Measurements from ENCODE around the gene LRRC4C. TPM values are rescaled to one million over a fixed set of nuclear protein-coding genes. Genes with fewer than 3 reads are reported as not detected.
A peak's percentile ranks its signal among the peaks of the same experiment; 100 is the strongest.

Gene LRRC4C
- total RNA-seq, 1 donor from 2014 or later = not detected

DNA sequence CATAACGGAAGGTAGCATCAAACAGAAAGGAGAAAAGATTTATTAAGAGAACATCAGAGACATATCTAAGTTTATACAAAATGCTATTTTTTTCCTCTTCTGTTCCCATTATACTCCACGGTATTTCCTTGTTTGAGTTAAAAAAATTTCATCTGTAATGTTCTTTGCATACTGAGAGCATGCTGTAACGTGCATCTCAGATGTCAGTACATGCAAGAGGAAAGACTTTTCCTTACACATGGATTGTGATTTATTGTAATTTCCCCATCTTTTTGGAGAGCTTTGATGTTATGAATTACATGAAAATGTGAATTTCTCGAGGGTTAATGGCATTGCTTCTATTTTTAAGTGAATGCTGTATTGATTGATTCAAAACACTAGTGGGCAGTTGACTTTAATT lies 1164.0 kb downstream of the LRRC4C start:
- no peak for DNase-seq (ENCODE audit: low read depth)

- no peak for DNase-seq (ENCODE audit: low read depth)
These were observed 1164.7 kb downstream of the LRRC4C start for GRCh38 chr11:40294741-40295140.

DNA sequence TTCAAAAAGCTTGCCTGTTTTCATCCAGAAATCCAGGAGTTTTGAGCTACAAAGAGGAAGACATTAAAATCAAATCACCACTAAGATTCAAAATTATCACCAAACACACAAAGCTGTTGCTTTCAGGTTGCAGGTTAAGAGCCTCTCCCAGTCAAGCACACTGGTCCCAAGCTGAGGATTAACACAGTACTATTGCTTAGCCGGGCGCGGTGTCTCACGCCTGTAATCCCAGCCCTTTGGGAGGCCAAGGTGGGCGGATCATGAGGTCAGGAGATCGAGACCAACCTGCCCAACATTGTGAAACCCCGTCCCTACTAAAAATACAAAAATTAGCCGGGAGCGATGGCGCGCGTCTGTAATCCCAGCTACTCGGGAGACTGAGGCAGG lies 1165.1 kb downstream of the LRRC4C start:
- no peak for DNase-seq (ENCODE audit: low read depth)

GRCh38 chr11:40293655-40294348 lies 1165.7 kb downstream of the LRRC4C start:
- DNase-seq (ENCODE audit: low read depth) = peak; percentile 12

- no peak for DNase-seq (ENCODE audit: low read depth)
These were observed 1166.5 kb downstream of the LRRC4C start for GRCh38 chr11:40292721-40293508.

DNA sequence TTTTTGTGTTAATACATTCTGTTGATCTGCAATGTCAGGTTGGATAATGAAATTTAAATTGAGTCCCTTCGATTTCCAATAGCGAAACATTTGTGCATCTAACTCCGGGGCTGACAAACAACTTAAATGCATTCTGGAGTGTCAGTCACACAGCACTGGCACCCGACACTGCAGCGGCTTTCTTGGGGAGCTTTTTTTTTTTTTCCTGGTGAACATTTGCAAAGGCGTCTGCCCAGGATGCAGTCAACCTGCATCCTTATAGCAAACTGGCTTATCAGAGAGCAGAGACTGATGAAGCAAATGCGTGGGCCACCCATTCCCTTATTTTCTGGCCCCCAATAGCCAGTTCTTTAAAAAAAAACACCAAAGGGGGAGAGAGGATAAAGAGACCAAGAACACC lies 1167.7 kb downstream of the LRRC4C start:
- DNase-seq (ENCODE audit: low read depth) = no peak

- DNase-seq (ENCODE audit: low read depth) = no peak
These were observed 1168.1 kb downstream of the LRRC4C start for GRCh38 chr11:40291329-40291728.

- no peak for DNase-seq (ENCODE audit: low read depth)
These were observed 1169.3 kb downstream of the LRRC4C start for GRCh38 chr11:40290171-40290631.

- no peak for DNase-seq (ENCODE audit: low read depth)
These were observed 1170.1 kb downstream of the LRRC4C start for GRCh38 chr11:40289370-40289769.

DNA sequence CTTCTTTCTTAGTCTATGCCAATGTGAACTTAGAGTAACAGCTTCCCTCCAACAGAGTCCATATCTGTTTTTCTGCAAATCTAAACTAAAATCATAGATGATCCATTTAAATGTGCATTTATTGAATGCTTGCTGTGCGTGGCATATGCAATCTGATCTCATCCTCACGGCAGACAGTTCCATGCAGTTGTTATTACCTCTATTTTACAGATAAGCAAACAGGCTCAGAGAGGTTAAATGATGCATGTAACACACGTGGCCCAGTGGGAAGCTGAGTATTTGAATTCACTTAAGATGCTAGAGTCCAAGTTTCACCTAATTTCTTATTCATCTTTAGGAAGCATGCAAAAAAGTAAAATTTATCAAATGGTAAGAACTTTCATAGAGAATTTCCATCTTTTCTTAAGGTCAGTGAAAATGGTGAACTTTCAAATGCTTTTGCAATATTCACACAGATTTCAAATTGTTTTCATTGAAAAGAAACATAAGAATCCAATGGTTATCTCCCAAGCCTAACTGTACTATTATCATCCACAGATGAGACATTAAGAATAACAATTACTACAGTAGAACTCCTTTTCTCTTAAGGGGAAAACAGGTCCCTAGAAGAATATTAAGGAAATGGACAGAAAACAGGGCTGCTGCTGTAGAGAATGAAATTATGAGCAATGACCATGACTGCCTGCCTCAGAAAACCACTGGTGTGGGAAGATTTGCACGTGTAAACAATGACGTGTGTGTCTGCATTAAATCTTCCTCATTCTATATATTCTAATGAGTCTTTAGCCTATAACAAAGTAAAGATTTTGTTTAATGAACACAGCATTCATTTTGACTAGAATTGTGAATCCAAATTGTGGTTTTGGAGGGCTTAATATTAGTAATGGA lies 1171.3 kb downstream of the LRRC4C start:
- DNase-seq (ENCODE audit: low read depth) = no peak

DNA sequence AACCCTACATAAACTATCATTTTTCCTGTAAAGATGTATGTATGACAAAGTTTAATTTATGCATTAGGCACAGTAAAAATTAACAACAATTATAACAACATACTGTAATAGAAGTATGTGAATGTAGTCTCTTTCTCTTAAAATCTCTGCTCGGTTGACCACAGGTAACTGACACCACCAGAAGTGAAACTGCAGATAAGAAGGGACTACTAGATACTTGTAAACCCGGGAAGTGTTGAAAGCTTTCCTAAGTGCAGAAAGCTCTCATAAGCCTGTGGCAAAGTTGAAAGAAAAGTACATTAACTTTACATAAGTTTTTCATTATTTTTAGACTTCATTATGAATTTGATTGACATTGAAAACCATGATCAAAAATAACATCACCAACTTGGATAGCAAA lies 1173.3 kb downstream of the LRRC4C start:
- DNase-seq (ENCODE audit: low read depth) = no peak

DNA sequence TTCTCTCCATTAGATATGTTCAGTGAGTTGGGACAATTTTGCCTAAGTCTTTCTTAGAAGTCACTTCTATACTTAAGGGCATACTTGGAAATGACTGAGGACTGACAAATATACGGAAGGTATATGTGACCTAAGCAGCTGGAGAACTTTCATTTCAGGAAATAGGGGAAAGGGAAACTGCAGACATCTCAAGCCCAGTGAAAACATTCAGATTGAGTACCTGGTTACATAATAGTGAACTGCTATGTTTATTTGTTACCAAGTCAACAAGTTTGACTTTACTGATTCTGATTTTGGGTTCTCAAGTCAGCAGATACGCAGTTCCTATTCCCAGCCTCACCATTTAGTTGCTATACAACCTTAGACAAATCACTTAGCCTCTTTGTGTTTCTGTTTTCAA lies 1173.9 kb downstream of the LRRC4C start:
- no peak for DNase-seq (ENCODE audit: low read depth)

DNA sequence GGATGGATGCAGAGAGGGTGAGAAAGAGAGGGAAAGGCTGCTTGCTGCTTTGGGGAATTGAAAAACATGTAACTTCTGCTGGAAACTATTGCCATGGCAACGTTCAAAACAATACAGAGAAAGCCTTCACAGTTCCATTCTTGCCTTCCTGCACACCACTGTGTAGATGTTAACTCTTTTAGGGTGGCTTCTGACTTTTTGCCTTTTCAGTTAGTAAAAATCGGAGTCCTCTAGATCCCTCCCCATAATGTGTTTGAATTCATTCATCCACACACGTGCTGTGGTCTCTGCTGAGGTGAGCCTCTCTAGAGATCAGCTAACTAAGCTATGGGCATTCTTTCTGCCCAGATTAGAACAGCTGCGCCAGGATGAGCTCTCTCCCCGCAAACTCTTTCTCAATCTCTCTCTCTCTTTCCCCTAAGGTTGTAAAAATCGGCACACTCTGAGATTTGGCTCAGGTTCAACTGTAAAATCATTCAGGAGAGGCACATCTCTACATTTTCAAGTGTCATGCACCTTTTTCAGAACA lies 1178.3 kb downstream of the LRRC4C start:
- DNase-seq (ENCODE audit: low read depth) = no peak

DNA sequence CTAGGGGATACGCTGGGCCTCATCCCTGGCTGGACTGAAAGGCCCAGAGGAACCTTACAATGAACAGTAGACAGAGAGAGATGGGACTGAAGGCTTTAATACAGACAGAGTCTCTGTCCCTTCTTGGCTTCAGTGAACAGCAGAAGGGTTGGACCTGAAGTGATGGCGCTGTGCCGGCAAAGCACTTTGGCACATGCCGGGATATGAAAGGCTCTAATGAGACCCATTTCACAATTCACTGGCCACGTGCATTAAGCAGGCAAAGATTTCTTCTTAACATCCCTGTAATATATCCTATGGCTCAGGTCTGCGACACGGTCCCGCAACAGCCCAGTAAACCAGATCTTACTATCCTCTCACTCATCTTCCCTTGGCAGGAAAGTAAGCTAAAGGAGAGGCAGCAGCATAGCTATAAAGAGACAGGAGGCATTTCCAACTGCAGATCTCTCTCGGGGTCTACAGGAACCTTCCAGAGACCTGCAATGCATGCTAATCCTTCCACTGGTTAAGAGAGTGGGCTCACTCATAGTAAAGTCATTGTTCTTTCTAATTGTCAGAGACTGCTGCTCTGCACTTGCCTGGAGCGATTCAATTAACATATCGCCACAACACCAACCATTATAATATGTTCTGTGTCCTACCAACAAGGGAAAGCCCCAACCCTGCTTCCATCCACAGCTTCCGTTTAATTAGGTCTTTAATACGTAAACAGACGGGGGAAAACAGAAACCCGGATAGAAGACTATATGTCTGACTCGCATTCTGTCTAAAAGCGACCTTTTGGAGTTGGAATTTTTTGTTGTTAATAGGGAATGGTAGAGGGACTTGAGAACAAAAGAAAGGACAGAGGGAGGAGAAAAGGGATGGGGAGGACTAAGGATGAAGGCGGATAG lies 1179.0 kb downstream of the LRRC4C start:
- no peak for DNase-seq (ENCODE audit: low read depth)

GRCh38 chr11:40276960-40277359 lies 1182.5 kb downstream of the LRRC4C start:
- no peak for DNase-seq (ENCODE audit: low read depth)

GRCh38 chr11:40274017-40274416 lies 1185.4 kb downstream of the LRRC4C start:
- no peak for DNase-seq (ENCODE audit: low read depth)

DNA sequence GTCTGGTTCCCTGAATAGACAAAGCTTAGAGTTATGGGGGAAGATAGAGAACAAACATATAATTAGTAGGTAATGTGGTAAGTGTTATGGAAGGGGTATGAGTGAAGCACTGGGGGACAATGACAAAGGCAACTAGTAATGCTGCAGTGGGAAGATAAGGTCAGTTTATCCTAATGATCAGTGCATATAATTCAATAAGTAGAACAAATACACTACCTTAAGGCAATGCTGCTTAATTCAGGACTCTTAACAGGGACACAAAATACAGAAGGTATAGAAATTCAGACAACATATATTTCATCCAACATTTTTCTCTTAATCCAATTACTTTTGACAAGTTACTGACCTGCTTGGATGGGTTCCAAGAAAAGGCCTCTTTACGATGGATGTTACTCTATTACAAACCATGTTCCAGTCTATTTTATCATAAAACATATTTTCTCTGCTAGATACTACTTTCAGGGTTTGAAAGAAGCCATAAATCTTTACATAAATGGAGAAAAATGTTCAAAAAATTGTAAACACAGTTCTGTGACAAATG lies 1186.2 kb downstream of the LRRC4C start:
- no peak for DNase-seq (ENCODE audit: low read depth)

- no peak for DNase-seq (ENCODE audit: low read depth)
These were observed 1188.1 kb downstream of the LRRC4C start for GRCh38 chr11:40271361-40271760.

DNA sequence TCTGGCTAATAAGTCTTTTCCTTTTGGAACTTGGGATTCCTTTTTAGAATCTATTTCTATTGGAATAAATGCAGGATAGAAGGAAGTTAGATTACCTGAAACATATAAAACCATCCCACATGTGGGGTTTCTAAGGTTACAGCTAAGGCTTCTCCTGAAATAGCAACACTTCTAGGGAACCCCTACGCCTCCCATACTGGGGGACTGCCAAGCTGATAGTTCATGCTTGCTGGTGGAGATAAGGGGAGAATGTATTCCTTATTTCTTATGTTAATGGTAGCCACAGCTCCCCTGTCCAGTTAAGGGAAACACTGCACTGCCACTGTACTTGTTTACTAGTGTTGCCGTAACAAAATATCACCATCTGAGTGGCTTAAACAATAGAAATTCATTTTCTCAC lies 1189.6 kb downstream of the LRRC4C start:
- no peak for DNase-seq (ENCODE audit: low read depth)

- DNase-seq (ENCODE audit: low read depth) = no peak
These were observed 1190.9 kb downstream of the LRRC4C start for GRCh38 chr11:40268551-40268950.

Measured in myocyte (in vitro differentiated cells).